ENCODE data around the gene CASD1.

The CASD1 gene

DNA sequence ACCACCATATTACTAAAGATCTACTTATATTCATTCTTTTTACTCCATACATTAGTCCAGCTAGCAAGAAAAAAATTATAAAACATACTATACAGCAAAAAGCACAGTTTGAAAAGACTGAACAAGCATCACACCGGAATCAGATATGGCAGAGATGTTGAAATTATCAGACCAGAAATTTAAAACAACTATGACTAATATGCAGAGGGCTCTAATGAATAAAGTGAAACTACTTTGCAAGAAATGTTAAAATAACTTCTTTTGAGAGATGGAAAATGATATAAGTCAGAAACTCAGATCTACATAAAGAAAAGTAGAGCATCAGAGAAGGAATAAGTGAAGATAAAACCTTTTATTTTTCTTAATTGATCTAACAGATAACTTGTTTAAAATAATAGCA is 95.4 kb downstream of the CASD1 start:
- ATAC-seq: no peak
- TF ChIP-seq TOX (CRISPR knock-in tag; IDR thresholded peaks at IDR 0.05; ENCODE audit: borderline replicate concordance) (no peak), ZNF565 (CRISPR knock-in tag; conservative IDR thresholded peaks at IDR 0.05; ENCODE audit: low read depth) (no peak), SNAI2 (CRISPR knock-in tag; IDR thresholded peaks at IDR 0.05) (no peak), OSR1 (CRISPR knock-in tag; IDR thresholded peaks at IDR 0.05) (no peak), CSDC2 (CRISPR knock-in tag; IDR thresholded peaks at IDR 0.05) (no peak), CSRNP3 (CRISPR knock-in tag; IDR thresholded peaks at IDR 0.05) (no peak), BACH2 (CRISPR knock-in tag; IDR thresholded peaks at IDR 0.05; ENCODE audit: borderline replicate concordance) (no peak), TCF4 (CRISPR knock-in tag; IDR thresholded peaks at IDR 0.05; ENCODE audit: borderline replicate concordance) (no peak), ZFP3 (CRISPR knock-in tag; IDR thresholded peaks at IDR 0.05) (no peak), PATZ1 (CRISPR knock-in tag; IDR thresholded peaks at IDR 0.05; ENCODE audit: borderline replicate concordance) (no peak), ARNTL (CRISPR knock-in tag; IDR thresholded peaks at IDR 0.05; ENCODE audit: borderline replicate concordance, low read depth) (no peak), RARB (CRISPR knock-in tag; IDR thresholded peaks at IDR 0.05) (no peak), POU6F1 (CRISPR knock-in tag; IDR thresholded peaks at IDR 0.05; ENCODE audit: borderline replicate concordance, low read depth) (no peak), ZC3H10 (CRISPR knock-in tag; IDR thresholded peaks at IDR 0.05) (no peak)
- TF ChIP-seq, protein P1, sequence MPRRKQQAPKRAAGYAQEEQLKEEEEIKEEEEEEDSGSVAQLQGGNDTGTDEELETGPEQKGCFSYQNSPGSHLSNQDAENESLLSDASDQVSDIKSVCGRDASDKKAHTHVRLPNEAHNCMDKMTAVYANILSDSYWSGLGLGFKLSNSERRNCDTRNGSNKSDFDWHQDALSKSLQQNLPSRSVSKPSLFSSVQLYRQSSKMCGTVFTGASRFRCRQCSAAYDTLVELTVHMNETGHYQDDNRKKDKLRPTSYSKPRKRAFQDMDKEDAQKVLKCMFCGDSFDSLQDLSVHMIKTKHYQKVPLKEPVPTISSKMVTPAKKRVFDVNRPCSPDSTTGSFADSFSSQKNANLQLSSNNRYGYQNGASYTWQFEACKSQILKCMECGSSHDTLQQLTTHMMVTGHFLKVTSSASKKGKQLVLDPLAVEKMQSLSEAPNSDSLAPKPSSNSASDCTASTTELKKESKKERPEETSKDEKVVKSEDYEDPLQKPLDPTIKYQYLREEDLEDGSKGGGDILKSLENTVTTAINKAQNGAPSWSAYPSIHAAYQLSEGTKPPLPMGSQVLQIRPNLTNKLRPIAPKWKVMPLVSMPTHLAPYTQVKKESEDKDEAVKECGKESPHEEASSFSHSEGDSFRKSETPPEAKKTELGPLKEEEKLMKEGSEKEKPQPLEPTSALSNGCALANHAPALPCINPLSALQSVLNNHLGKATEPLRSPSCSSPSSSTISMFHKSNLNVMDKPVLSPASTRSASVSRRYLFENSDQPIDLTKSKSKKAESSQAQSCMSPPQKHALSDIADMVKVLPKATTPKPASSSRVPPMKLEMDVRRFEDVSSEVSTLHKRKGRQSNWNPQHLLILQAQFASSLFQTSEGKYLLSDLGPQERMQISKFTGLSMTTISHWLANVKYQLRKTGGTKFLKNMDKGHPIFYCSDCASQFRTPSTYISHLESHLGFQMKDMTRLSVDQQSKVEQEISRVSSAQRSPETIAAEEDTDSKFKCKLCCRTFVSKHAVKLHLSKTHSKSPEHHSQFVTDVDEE (CRISPR knock-in tag; IDR thresholded peaks at IDR 0.05): no peak
